ENCODE data around the gene ARHGEF12. TPM values are rescaled to one million over a fixed set of nuclear protein-coding genes. Genes with fewer than 3 reads are reported as not detected.

ARHGEF12 gene
- total RNA-seq, 1 donor from 2014 or later, result 83.1 TPM

GRCh38 chr11:120358729-120359128, 22.5 kb downstream of the ARHGEF12 start:
- H3K9me3 ChIP-seq (ENCODE audit: insufficient read depth, low read depth, low read length), result no peaks in the 10 kb centered on the region

GRCh38 chr11:120363436-120363835, 27.2 kb downstream of the ARHGEF12 start:
- H3K27me3 Mint-ChIP-seq (ENCODE audit: low read depth, unreplicated experiment), result no peaks in the 10 kb centered on the region
- H3K36me3 Mint-ChIP-seq (ENCODE audit: low read depth, unreplicated experiment), result peaks cover 2% of the 10 kb centered on the region
- H3K9me3 Mint-ChIP-seq (ENCODE audit: unreplicated experiment), result no peaks in the 10 kb centered on the region
- Histone ChIP-seq H3K27me3 (ENCODE audit: insufficient read depth, low read length) (no peaks in the 10 kb centered on the region), H3K4me2 (ENCODE audit: low read length) (peak overlapping the region; percentile 21), H3K27ac (ENCODE audit: low read depth, low read length) (peak overlapping the region; percentile 9), H3K9ac (ENCODE audit: low read length) (no peak overlapping the region), H2AFZ (ENCODE audit: low read depth, low read length) (no peak overlapping the region), H3K4me3 (ENCODE audit: insufficient read depth, low read depth, low read length) (no peak overlapping the region), H3K36me3 (ENCODE audit: insufficient read depth, low read length) (no peaks in the 10 kb centered on the region), H3K4me1 (ENCODE audit: insufficient read depth, low read length) (no peaks in the 10 kb centered on the region), H3K9me3 (ENCODE audit: insufficient read depth, low read depth, low read length) (no peaks in the 10 kb centered on the region), H4K20me1 (ENCODE audit: insufficient read depth, low read length) (peaks cover 78% of the 10 kb centered on the region), H3K79me2 (ENCODE audit: insufficient read depth, low read length) (peaks cover 93% of the 10 kb centered on the region)
- H3K4me3 Mint-ChIP-seq (ENCODE audit: unreplicated experiment), result no peak overlapping the region
- DNase-seq (ENCODE audit: low read depth) (peak; percentile 41), FAIRE-seq (no peak)
- peaks cover 8% of the 10 kb centered on the region for H3K4me1 Mint-ChIP-seq (ENCODE audit: low read depth, unreplicated experiment)
- no peak overlapping the region for H3K27ac Mint-ChIP-seq (ENCODE audit: unreplicated experiment)
- TF ChIP-seq CTCF (IDR thresholded peaks at IDR 0.05; ENCODE audit: insufficient read depth, low read depth, low read length), result no peak
- no peak for TF ChIP-seq EZH2 (IDR thresholded peaks at IDR 0.05; ENCODE audit: insufficient read depth, low read length)

More at GRCh38 chr11:120358729-120359128, 22.5 kb downstream of the ARHGEF12 start:
- H3K27ac ChIP-seq (ENCODE audit: low read depth, low read length), result no peak overlapping the region
- no peaks in the 10 kb centered on the region for H3K36me3 ChIP-seq (ENCODE audit: insufficient read depth, low read length)
- H3K79me2 ChIP-seq (ENCODE audit: insufficient read depth, low read length), result peaks cover 98% of the 10 kb centered on the region
- no peaks in the 10 kb centered on the region for H3K4me1 ChIP-seq (ENCODE audit: insufficient read depth, low read length)
- H3K27me3 Mint-ChIP-seq (ENCODE audit: low read depth, unreplicated experiment), result no peaks in the 10 kb centered on the region
- H3K4me3 Mint-ChIP-seq (ENCODE audit: unreplicated experiment), result no peak overlapping the region
- H3K36me3 Mint-ChIP-seq (ENCODE audit: low read depth, unreplicated experiment), result peaks cover 11% of the 10 kb centered on the region
- TF ChIP-seq EZH2 (IDR thresholded peaks at IDR 0.05; ENCODE audit: insufficient read depth, low read length) (no peak), CTCF (IDR thresholded peaks at IDR 0.05; ENCODE audit: insufficient read depth, low read depth, low read length) (no peak)
- no peak for FAIRE-seq
- H4K20me1 ChIP-seq (ENCODE audit: insufficient read depth, low read length), result peaks cover 86% of the 10 kb centered on the region
- no peak overlapping the region for H3K4me2 ChIP-seq (ENCODE audit: low read length)
- no peak overlapping the region for H3K4me3 ChIP-seq (ENCODE audit: insufficient read depth, low read depth, low read length)
- H3K9ac ChIP-seq (ENCODE audit: low read length), result no peak overlapping the region
- H3K4me1 Mint-ChIP-seq (ENCODE audit: low read depth, unreplicated experiment), result peaks cover 19% of the 10 kb centered on the region
- no peak for DNase-seq (ENCODE audit: low read depth)
- H3K27me3 ChIP-seq (ENCODE audit: insufficient read depth, low read length), result no peaks in the 10 kb centered on the region
- no peak overlapping the region for H2AFZ ChIP-seq (ENCODE audit: low read depth, low read length)
- H3K9me3 Mint-ChIP-seq (ENCODE audit: unreplicated experiment), result peaks cover 2% of the 10 kb centered on the region
- H3K27ac Mint-ChIP-seq (ENCODE audit: unreplicated experiment), result no peak overlapping the region

- no peaks in the 10 kb centered on the region for H3K4me1 ChIP-seq (ENCODE audit: insufficient read depth, low read length)
- DNase-seq (ENCODE audit: low read depth), result no peak
- H3K27me3 Mint-ChIP-seq (ENCODE audit: low read depth, unreplicated experiment), result no peaks in the 10 kb centered on the region
- no peaks in the 10 kb centered on the region for H3K9me3 Mint-ChIP-seq (ENCODE audit: unreplicated experiment)
- no peaks in the 10 kb centered on the region for H3K27me3 ChIP-seq (ENCODE audit: insufficient read depth, low read length)
- no peak overlapping the region for H3K27ac ChIP-seq (ENCODE audit: low read depth, low read length)
- H3K4me1 Mint-ChIP-seq (ENCODE audit: low read depth, unreplicated experiment), result peaks cover 7% of the 10 kb centered on the region
- H3K9ac ChIP-seq (ENCODE audit: low read length), result no peak overlapping the region
- TF ChIP-seq CTCF (IDR thresholded peaks at IDR 0.05; ENCODE audit: insufficient read depth, low read depth, low read length), result no peak
- no peak for TF ChIP-seq EZH2 (IDR thresholded peaks at IDR 0.05; ENCODE audit: insufficient read depth, low read length)
- H3K36me3 ChIP-seq (ENCODE audit: insufficient read depth, low read length), result no peaks in the 10 kb centered on the region
- H3K4me3 ChIP-seq (ENCODE audit: insufficient read depth, low read depth, low read length), result no peak overlapping the region
- H3K27ac Mint-ChIP-seq (ENCODE audit: unreplicated experiment), result no peak overlapping the region
- FAIRE-seq, result no peak
- no peaks in the 10 kb centered on the region for H3K9me3 ChIP-seq (ENCODE audit: insufficient read depth, low read depth, low read length)
- no peak overlapping the region for H3K4me2 ChIP-seq (ENCODE audit: low read length)
- peaks cover 93% of the 10 kb centered on the region for H3K79me2 ChIP-seq (ENCODE audit: insufficient read depth, low read length)
- peaks cover 72% of the 10 kb centered on the region for H4K20me1 ChIP-seq (ENCODE audit: insufficient read depth, low read length)
- no peak overlapping the region for H2AFZ ChIP-seq (ENCODE audit: low read depth, low read length)
- H3K36me3 Mint-ChIP-seq (ENCODE audit: low read depth, unreplicated experiment), result peaks cover 2% of the 10 kb centered on the region
- H3K4me3 Mint-ChIP-seq (ENCODE audit: unreplicated experiment), result no peak overlapping the region
These were observed 29.3 kb downstream of the ARHGEF12 start for GRCh38 chr11:120365512-120365911.
